CD8-positive, alpha-beta memory T cell (primary cell): ENCODE results near the gene COL9A3. TPM values are rescaled to one million over a fixed set of nuclear protein-coding genes. Genes with fewer than 3 reads are reported as not detected.

Source experiments
- CTCF ChIA-PET: fragments of 350-600 bp; sonication (Branson Sonifier 250); formaldehyde crosslinking; loops from one replicate; lab custom pipeline; 2021; ENCODE audit warnings: antibody characterized with exemption; lab: Charles Lee
- POLR2A ChIA-PET: fragments of 350-600 bp; sonication (Branson Sonifier 250); formaldehyde crosslinking; loops from one replicate; lab custom pipeline; 2021; ENCODE audit warnings: antibody characterized with exemption; lab: Charles Lee
- DNase-seq, 5 donors: peaks; one replicate each; pipeline versions ENCODE4 v3.0.0 to v3.0.0-alpha.2; 2020 to 2022; ENCODE audit warnings: mixed read lengths in 1 of 5
- H3K27ac ChIP-seq: one replicate; pipeline ENCODE4 v1.7.0; 2013; ENCODE audit warnings: low read depth, mild to moderate bottlenecking, low read length, moderate library complexity
- H3K27me3 ChIP-seq: 2 replicates; pipeline ENCODE4 v1.7.0; 2013; ENCODE audit warnings: low read length, mild to moderate bottlenecking; ENCODE audit not compliant: insufficient read depth, poor library complexity, severe bottlenecking
- H3K36me3 ChIP-seq: 2 replicates; pipeline ENCODE4 v1.7.0; 2013; ENCODE audit warnings: mild to moderate bottlenecking, low read length, moderate library complexity; ENCODE audit not compliant: insufficient read depth
- H3K4me1 ChIP-seq: 2 replicates; pipeline ENCODE4 v1.7.0; 2013; ENCODE audit warnings: mild to moderate bottlenecking, low read length, moderate library complexity; ENCODE audit not compliant: insufficient read depth
- H3K4me3 ChIP-seq: 2 replicates; pipeline ENCODE4 v1.7.0; 2013; ENCODE audit warnings: mild to moderate bottlenecking, low read length
- H3K9me3 ChIP-seq: 2 replicates; pipeline ENCODE4 v1.7.0; 2013; ENCODE audit warnings: mild to moderate bottlenecking, low read length
- H3K27ac Mint-ChIP-seq, 8 donors: one replicate each; pipeline ENCODE4 v1.8.0; 2020 to 2021; ENCODE audit warnings: mixed read lengths in 8 of 8, mild to moderate bottlenecking in 6 of 8, inconsistent platforms in 3 of 8, moderate library complexity in 3 of 8
- H3K27me3 Mint-ChIP-seq, 2 donors: one replicate each; pipeline ENCODE4 v1.8.0; 2020 to 2021; ENCODE audit warnings: mixed read lengths in 2 of 2, mild to moderate bottlenecking in 1 of 2, moderate library complexity in 1 of 2
- H3K36me3 Mint-ChIP-seq, 3 donors: one replicate each; pipeline ENCODE4 v1.8.0; 2020 to 2021; ENCODE audit warnings: mixed read lengths in 3 of 3, inconsistent platforms in 1 of 3, mild to moderate bottlenecking in 1 of 3
- H3K4me1 Mint-ChIP-seq, 3 donors: one replicate each; pipeline ENCODE4 v1.8.0; 2020 to 2021; ENCODE audit warnings: mixed read lengths in 3 of 3, inconsistent platforms in 1 of 3, mild to moderate bottlenecking in 1 of 3
- H3K4me3 Mint-ChIP-seq, 7 donors: one replicate each; pipeline ENCODE4 v1.8.0; 2020 to 2021; ENCODE audit warnings: mixed read lengths in 7 of 7, mild to moderate bottlenecking in 6 of 7, moderate library complexity in 4 of 7, inconsistent platforms in 2 of 7
- H3K9me3 Mint-ChIP-seq, 5 donors: one replicate each; pipeline ENCODE4 v1.8.0; 2020 to 2022; ENCODE audit warnings: mixed read lengths in 5 of 5, mild to moderate bottlenecking in 3 of 5, moderate library complexity in 2 of 5, inconsistent platforms in 1 of 5
- polyA plus RNA-seq: library from polyadenylated mRNA; unstranded; fragments of 300-500 nt; fragmentation: Illumina TruSeq; gene quantifications from one replicate; pipeline ENCODE4 v1.2.3, GENCODE V29; 2021
- total RNA-seq, 2 experiments: library from RNA; stranded (reverse); gene quantifications; one replicate each; pipeline ENCODE4 v1.2.3, GENCODE V29; 2021

The COL9A3 gene
- total and polyA plus RNA-seq, 3 experiments from 2014 or later, result not detected

DNA sequence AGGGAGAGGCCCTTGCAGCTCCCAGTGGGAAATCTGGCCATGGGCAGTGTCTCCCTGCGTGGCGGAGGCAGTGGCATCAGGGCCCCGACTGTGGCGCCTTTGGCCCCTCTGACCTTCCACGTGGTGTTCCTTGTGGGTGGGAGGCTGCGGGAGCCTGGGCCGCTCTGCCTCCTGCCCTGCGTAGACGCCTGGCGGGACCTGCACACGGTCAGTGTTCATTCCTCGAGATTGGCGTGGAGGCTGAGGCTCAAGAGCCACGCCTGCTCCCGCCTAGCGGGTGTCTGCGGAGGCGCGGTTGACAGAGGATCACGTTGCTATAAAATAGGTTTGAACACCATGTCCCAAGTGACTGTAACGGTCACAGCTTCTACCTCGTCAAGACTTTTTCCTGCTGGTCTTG, 14.0 kb downstream of the COL9A3 start:
- no peaks in the 10 kb centered on the region for H3K36me3 Mint-ChIP-seq
- peaks cover 0 to 10% (median 1%) of the 10 kb centered on the region in 3 donors for H3K4me1 Mint-ChIP-seq
- ChIA-PET POLR2A (no interaction called here), CTCF (interaction anchor here (1.4 kb wide), 1 partner anchor 16 kb away, joined by 3 read pairs; no protein-coding TSS in a partner anchor)
- no peak overlapping the region for H3K4me3 ChIP-seq
- H3K9me3 ChIP-seq, result no peaks in the 10 kb centered on the region
- no peaks in the 10 kb centered on the region for H3K27me3 ChIP-seq
- H3K27me3 Mint-ChIP-seq, result peaks cover 0 to 5% of the 10 kb centered on the region in 2 donors
- H3K27ac ChIP-seq, result no peak overlapping the region
- H3K4me3 Mint-ChIP-seq, result no peak overlapping the region
- no peaks in the 10 kb centered on the region for H3K36me3 ChIP-seq
- H3K4me1 ChIP-seq, result no peaks in the 10 kb centered on the region
- peak in 1 of 5 donors; percentile 39 for DNase-seq
- H3K9me3 Mint-ChIP-seq, result no peaks in the 10 kb centered on the region
- no peak overlapping the region for H3K27ac Mint-ChIP-seq

DNA sequence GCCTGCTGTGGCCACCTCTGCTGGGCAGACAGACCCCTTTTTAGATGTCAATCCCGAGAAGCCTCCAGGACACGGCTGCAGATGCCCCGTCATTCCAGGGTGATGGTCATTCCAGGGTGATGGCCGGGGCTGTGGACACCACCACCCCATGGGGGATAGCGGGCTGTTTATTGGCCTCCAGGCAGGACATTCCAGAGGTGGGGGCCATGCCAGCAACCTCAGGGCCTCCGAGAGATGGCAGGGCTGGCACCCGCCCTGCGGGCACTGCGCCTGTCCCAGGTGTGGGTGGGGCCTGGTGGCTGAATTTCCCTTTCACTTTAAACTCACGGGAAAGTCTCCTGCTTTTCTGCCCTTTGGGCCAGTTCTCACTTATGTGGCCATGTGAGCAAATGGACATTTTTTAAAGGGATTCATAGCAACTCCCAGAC, 14.5 kb downstream of the COL9A3 start:
- ChIA-PET POLR2A (no interaction called here), CTCF (interaction anchor here (1.4 kb wide), 1 partner anchor 16 kb away, joined by 3 read pairs; no protein-coding TSS in a partner anchor)
- H3K4me3 ChIP-seq, result no peak overlapping the region
- H3K36me3 Mint-ChIP-seq, result no peaks in the 10 kb centered on the region
- peak overlapping the region in 1 of 8 donors; percentile 72 for H3K27ac Mint-ChIP-seq
- no peaks in the 10 kb centered on the region for H3K9me3 Mint-ChIP-seq
- no peaks in the 10 kb centered on the region for H3K4me1 ChIP-seq
- DNase-seq, result peak in 1 of 5 donors; percentile 36
- H3K27me3 Mint-ChIP-seq, result peaks cover 1 to 5% of the 10 kb centered on the region in 2 donors
- H3K4me1 Mint-ChIP-seq, result peaks cover 0 to 10% (median 1%) of the 10 kb centered on the region in 3 donors
- no peak overlapping the region for H3K27ac ChIP-seq
- H3K9me3 ChIP-seq, result no peaks in the 10 kb centered on the region
- H3K36me3 ChIP-seq, result no peaks in the 10 kb centered on the region
- no peak overlapping the region for H3K4me3 Mint-ChIP-seq
- H3K27me3 ChIP-seq, result no peaks in the 10 kb centered on the region

DNA sequence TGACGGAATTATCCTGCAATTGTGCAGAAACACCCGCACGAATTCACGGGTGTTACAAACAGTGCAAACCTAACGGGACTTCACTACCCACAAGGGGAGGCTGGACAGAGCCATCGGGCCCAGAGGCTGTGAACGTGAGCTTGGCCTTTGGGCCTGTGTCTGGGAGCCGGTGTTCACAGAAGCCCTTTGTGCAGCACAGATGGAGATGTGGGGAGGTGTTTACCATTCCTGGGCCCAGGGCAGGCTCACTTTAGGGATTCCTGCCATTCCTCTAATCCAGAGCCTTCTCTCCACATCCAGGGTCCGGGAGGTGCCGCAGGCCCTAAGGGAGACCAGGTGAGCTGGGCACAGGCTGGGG, 15.0 kb downstream of the COL9A3 start:
- DNase-seq, result peak in 1 of 5 donors; percentile 45
- H3K27ac Mint-ChIP-seq, result peak overlapping the region in 2 of 8 donors; percentile 37 to 52
- H3K9me3 ChIP-seq, result no peaks in the 10 kb centered on the region
- H3K36me3 Mint-ChIP-seq, result no peaks in the 10 kb centered on the region
- H3K9me3 Mint-ChIP-seq, result no peaks in the 10 kb centered on the region
- H3K27me3 Mint-ChIP-seq, result peaks cover 1 to 5% of the 10 kb centered on the region in 2 donors
- ChIA-PET CTCF (interaction anchor here (1.4 kb wide), 1 partner anchor 15 kb away, joined by 3 read pairs; no protein-coding TSS in a partner anchor), POLR2A (no interaction called here)
- H3K4me1 Mint-ChIP-seq, result peaks cover 0 to 10% (median 1%) of the 10 kb centered on the region in 3 donors
- no peak overlapping the region for H3K4me3 ChIP-seq
- H3K36me3 ChIP-seq, result no peaks in the 10 kb centered on the region
- H3K27ac ChIP-seq, result no peak overlapping the region
- no peaks in the 10 kb centered on the region for H3K27me3 ChIP-seq
- no peak overlapping the region for H3K4me3 Mint-ChIP-seq
- H3K4me1 ChIP-seq, result no peaks in the 10 kb centered on the region

DNA sequence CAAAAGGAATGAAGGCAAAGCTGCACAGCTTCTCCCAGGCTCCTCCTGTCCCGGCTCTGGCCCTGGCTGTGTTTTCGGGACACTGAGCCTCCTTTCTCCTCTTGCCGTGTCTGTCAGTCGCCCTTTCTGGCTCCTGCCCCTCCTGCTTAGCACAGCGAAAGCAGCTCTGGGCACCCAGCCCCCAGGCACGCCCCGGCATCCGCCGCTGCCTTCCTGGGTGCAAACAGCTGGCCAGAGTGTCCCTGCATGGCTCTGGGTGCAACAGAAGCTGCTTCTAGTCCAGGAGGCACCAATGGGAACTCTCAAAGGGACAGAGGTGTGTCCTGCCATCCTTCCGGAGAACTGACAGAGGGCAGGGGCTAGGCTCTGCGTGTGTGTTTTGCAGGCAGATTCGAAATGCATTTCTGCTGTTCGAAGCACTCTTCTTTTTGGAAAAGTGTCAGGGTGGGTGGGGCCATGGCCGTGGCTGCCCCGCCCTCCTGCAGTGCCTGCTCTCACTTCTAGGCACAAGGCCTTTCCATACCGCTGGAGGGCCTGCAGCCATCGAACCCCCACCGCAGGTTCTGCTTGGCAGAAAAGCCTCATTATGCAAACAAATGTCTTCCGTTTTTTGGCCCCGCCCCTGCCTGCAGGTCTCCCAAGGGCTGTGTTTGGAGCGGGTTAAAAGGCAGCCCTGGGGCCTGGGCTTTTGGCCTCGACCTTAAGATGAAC, 15.5 kb downstream of the COL9A3 start:
- no peak overlapping the region for H3K4me3 ChIP-seq
- no peaks in the 10 kb centered on the region for H3K9me3 ChIP-seq
- Mint-ChIP-seq H3K27ac (no peak overlapping the region), H3K27me3 (peaks cover 1 to 5% of the 10 kb centered on the region in 2 donors), H3K9me3 (no peaks in the 10 kb centered on the region), H3K4me3 (no peak overlapping the region), H3K4me1 (peaks cover 0 to 10% (median 1%) of the 10 kb centered on the region in 3 donors), H3K36me3 (no peaks in the 10 kb centered on the region)
- H3K27me3 ChIP-seq, result no peaks in the 10 kb centered on the region
- no peaks in the 10 kb centered on the region for H3K36me3 ChIP-seq
- CTCF ChIA-PET, result interaction anchor here (0.9 kb wide), 1 partner anchor 9 kb away, joined by 3 read pairs; no protein-coding TSS in a partner anchor
- H3K4me1 ChIP-seq, result no peaks in the 10 kb centered on the region
- POLR2A ChIA-PET, result no interaction called here
- H3K27ac ChIP-seq, result no peak overlapping the region
- DNase-seq, result peak in 1 of 5 donors; percentile 49

DNA sequence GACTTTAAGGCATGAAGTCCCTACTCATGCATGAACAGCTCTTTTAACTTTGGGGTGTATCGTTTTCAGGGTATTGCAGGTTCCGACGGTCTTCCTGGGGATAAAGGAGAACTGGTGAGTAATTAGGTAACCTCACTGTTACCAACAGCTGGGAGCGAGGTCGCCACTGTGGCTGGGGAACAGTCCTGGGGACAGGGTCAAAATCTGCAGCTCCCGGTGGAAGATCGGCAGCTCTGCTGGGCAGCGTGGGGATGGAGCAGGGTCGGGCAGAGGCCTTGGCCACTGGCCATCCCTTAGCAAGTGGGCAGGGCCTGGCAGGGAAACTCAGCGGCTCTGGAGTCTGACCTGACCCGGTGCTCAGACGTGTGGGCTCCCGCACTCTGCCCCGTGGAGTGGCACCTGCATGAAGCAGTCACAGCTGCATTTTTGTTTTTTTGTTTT, 16.1 kb downstream of the COL9A3 start:
- POLR2A ChIA-PET, result no interaction called here
- H3K27ac Mint-ChIP-seq, result no peak overlapping the region
- CTCF ChIA-PET, result interaction anchor here (0.9 kb wide), 1 partner anchor 10 kb away, joined by 3 read pairs; no protein-coding TSS in a partner anchor

DNA sequence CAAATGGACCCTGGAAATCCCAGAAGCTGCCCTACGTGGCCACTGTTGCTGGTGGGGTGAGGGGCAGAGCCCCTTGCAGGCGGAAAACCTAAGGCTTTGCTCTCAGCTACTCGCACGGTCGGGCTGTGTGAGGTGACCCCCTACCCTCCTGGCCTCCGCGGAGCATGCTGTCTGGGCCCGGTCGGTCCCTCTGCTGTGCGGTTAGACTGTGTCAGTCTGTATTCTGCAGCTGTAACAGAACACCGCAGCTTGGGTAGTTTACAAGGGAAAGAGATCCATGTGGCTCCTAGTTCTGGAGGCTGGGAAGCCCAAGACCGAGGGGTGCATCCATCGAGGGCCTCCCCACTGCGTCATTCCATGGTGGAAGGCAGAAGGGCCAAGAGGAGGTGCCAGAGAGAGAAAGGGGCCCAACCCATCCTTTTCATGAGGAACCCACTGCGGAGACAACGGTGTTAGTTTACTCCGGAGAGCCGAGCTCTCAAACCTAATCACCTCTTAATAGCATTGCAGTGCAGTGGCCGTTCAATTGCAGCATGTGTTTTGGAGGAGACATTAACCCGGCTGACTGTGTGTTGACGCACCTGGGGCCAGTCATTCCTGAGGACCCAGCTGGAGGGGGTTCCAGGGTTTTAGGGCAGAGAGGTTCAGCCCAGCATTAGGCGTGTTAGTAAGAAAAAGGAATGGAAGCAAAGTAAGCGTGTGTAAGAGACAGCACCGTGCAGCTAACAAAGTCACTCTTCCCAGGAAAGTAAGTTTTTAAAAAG, 18.3 kb downstream of the COL9A3 start:
- H3K36me3 Mint-ChIP-seq, result no peaks in the 10 kb centered on the region
- no peak for DNase-seq
- no peaks in the 10 kb centered on the region for H3K9me3 Mint-ChIP-seq
- Histone ChIP-seq H3K4me3 (no peak overlapping the region), H3K27ac (no peak overlapping the region), H3K27me3 (no peaks in the 10 kb centered on the region), H3K9me3 (no peaks in the 10 kb centered on the region), H3K36me3 (no peaks in the 10 kb centered on the region), H3K4me1 (no peaks in the 10 kb centered on the region)
- peaks cover 0 to 10% (median 1%) of the 10 kb centered on the region in 3 donors for H3K4me1 Mint-ChIP-seq
- H3K4me3 Mint-ChIP-seq, result no peak overlapping the region
- peaks cover 1 to 5% of the 10 kb centered on the region in 2 donors for H3K27me3 Mint-ChIP-seq
- no peak overlapping the region for H3K27ac Mint-ChIP-seq
- ChIA-PET CTCF (no interaction called here), POLR2A (no interaction called here)

More for the DNA sequence above, 16.1 kb downstream of the COL9A3 start:
- no peaks in the 10 kb centered on the region for H3K9me3 Mint-ChIP-seq
- Histone ChIP-seq H3K4me1 (no peaks in the 10 kb centered on the region), H3K9me3 (no peaks in the 10 kb centered on the region), H3K4me3 (no peak overlapping the region), H3K27ac (no peak overlapping the region), H3K27me3 (no peaks in the 10 kb centered on the region), H3K36me3 (no peaks in the 10 kb centered on the region)
- peaks cover 0 to 10% (median 1%) of the 10 kb centered on the region in 3 donors for H3K4me1 Mint-ChIP-seq
- H3K27me3 Mint-ChIP-seq, result peaks cover 1 to 5% of the 10 kb centered on the region in 2 donors
- DNase-seq, result peak in 1 of 5 donors; percentile 41
- no peak overlapping the region for H3K4me3 Mint-ChIP-seq
- no peaks in the 10 kb centered on the region for H3K36me3 Mint-ChIP-seq

DNA sequence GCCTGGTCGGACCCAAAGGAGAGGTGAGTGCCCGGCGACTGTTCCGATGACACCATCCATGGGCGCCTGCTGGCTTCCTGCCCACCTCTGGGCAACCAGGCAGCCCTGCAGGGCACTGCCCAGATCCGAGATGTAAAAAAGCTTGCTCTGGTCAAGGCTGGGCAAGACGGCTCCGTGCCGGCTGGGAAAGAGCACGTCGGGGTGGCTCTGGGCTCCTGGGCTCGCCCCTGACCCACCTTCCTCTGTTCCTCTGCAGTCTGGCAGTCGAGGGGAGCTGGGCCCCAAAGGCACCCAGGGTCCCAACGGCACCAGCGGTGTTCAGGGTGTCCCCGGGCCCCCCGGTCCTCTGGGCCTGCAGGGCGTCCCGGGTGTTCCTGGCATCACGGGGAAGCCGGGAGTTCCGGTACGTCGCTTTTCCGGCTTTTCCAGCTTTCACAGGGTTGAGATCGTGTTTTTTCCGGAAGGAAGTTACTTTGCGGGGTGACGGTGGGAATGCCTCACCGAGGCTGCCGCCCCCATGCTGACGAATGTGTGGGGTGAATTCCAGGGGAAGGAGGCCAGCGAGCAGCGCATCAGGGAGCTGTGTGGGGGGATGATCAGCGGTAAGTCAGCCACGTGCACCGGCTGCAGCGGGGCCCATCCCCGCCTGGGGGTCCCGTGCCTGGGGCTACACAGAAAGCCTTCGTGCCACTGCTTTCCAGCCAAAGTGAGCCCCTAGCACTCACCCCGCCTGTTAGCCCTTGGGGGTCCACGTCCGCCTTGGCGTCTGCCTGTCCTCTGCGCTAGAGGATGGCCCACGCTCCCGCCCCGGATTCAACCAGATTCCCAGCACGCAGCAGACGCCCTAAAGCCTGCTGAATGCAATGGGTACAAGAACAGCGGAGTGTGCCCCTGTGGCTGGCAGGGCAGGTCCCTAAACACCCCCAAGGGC, 19.3 kb downstream of the COL9A3 start:
- Mint-ChIP-seq H3K4me3 (no peak overlapping the region), H3K4me1 (peaks cover 0 to 10% (median 1%) of the 10 kb centered on the region in 3 donors), H3K9me3 (no peaks in the 10 kb centered on the region), H3K27ac (no peak overlapping the region), H3K27me3 (peaks cover 1 to 5% of the 10 kb centered on the region in 2 donors), H3K36me3 (no peaks in the 10 kb centered on the region)
- DNase-seq, result peak in 1 of 5 donors; percentile 33
- Histone ChIP-seq H3K4me3 (no peak overlapping the region), H3K9me3 (no peaks in the 10 kb centered on the region), H3K27ac (no peak overlapping the region), H3K27me3 (no peaks in the 10 kb centered on the region), H3K4me1 (no peaks in the 10 kb centered on the region), H3K36me3 (no peaks in the 10 kb centered on the region)
- ChIA-PET CTCF (no interaction called here), POLR2A (no interaction called here)
